Liver (tissue), 9 donors: ENCODE measurements around the gene MXD4. TPM values are rescaled to one million over a fixed set of nuclear protein-coding genes. Genes with fewer than 3 reads are reported as not detected.

Experiments used
- DNase-seq: peaks from one replicate; pipeline ENCODE4 v3.0.0-alpha.2; 2017; ENCODE audit warnings: low spot score
- H3K27ac ChIP-seq, 2 donors: one replicate each; pipeline ENCODE4 v1.7.0; 2013; ENCODE audit warnings: inconsistent platforms in 2 of 2, low read length in 2 of 2, control low read depth in 1 of 2, low read depth in 1 of 2, mild to moderate bottlenecking in 1 of 2
- H3K27me3 ChIP-seq, 4 donors: one replicate each; pipeline versions ENCODE4 v1.6.1 to v1.7.0; 2013; ENCODE audit warnings: low read length in 3 of 4, inconsistent platforms in 1 of 4, mild to moderate bottlenecking in 1 of 4, moderate library complexity in 1 of 4; ENCODE audit not compliant: control insufficient read depth in 4 of 4, insufficient read depth in 4 of 4
- H3K36me3 ChIP-seq, 4 donors: one replicate each; pipeline versions ENCODE4 v1.6.1 to v1.7.0; 2013; ENCODE audit warnings: low read length in 3 of 4, mild to moderate bottlenecking in 3 of 4, low read depth in 1 of 4, moderate library complexity in 1 of 4; ENCODE audit not compliant: control insufficient read depth in 4 of 4, insufficient read depth in 3 of 4
- H3K4me1 ChIP-seq, 4 donors: one replicate each; pipeline versions ENCODE4 v1.6.1 to v1.7.0; 2013; ENCODE audit warnings: low read length in 3 of 4, mild to moderate bottlenecking in 3 of 4, moderate library complexity in 1 of 4; ENCODE audit not compliant: control insufficient read depth in 4 of 4, insufficient read depth in 4 of 4
- H3K4me3 ChIP-seq, 3 donors: one replicate each; pipeline versions ENCODE4 v1.6.1 to v1.7.0; 2013; ENCODE audit warnings: low read length in 3 of 3, control low read depth in 1 of 3, low read depth in 1 of 3, mild to moderate bottlenecking in 1 of 3
- H3K9ac ChIP-seq, 2 donors: one replicate each; pipeline ENCODE4 v1.7.0; 2013; ENCODE audit warnings: low read length in 2 of 2, mild to moderate bottlenecking in 2 of 2, moderate library complexity in 2 of 2, control low read depth in 1 of 2, low read depth in 1 of 2
- H3K9me3 ChIP-seq, 4 donors: one replicate each; pipeline versions ENCODE4 v1.6.1 to v1.7.0; 2013; ENCODE audit warnings: low read length in 3 of 4; ENCODE audit not compliant: control insufficient read depth in 4 of 4
- CTCF ChIP-seq: fragments of 150-350 bp; IDR thresholded peaks from 2 replicates; pipeline ENCODE4 v1.5.1; 2017; ENCODE audit warnings: improper control_type of control experiment, low read depth, low read length; ENCODE audit not compliant: missing input control
- EGR1 ChIP-seq, 2 donors: IDR thresholded peaks; 2 replicates each; pipeline ENCODE4 v1.6.1; 2016 to 2018; ENCODE audit warnings: antibody characterized with exemption in 2 of 2, low read depth in 2 of 2
- FOXA1 ChIP-seq: IDR thresholded peaks from 2 replicates; pipeline ENCODE4 v1.6.1; 2016; ENCODE audit warnings: antibody characterized with exemption
- FOXA2 ChIP-seq: IDR thresholded peaks from 2 replicates; pipeline ENCODE4 v1.6.1; 2016; ENCODE audit warnings: antibody characterized with exemption
- GABPA ChIP-seq, 2 donors: IDR thresholded peaks in 1 of 2; conservative IDR thresholded peaks in 1 of 2; 2 replicates each; pipeline ENCODE4 v1.6.1; 2016; ENCODE audit warnings: antibody characterized with exemption in 2 of 2, mild to moderate bottlenecking in 1 of 2, moderate library complexity in 1 of 2
- HNF4A ChIP-seq, 2 donors: conservative IDR thresholded peaks; 2 replicates each; pipeline ENCODE4 v1.6.1; 2016; ENCODE audit warnings: antibody characterized with exemption in 2 of 2, mild to moderate bottlenecking in 2 of 2
- HNF4G ChIP-seq: IDR thresholded peaks from 2 replicates; pipeline ENCODE4 v1.6.1; 2016; ENCODE audit warnings: antibody characterized with exemption
- JUND ChIP-seq, 2 donors: IDR thresholded peaks; 2 replicates each; pipeline ENCODE4 v1.6.1; 2016; ENCODE audit warnings: antibody characterized with exemption in 2 of 2
- MAX ChIP-seq: IDR thresholded peaks from 2 replicates; pipeline ENCODE4 v1.6.1; 2016; ENCODE audit warnings: antibody characterized with exemption
- NR2F2 ChIP-seq: IDR thresholded peaks from 2 replicates; pipeline ENCODE4 v1.6.1; 2016; ENCODE audit warnings: antibody characterized with exemption
- RAD21 ChIP-seq, 2 donors: IDR thresholded peaks; 2 replicates each; pipeline ENCODE4 v1.6.1; 2016; ENCODE audit warnings: antibody characterized with exemption in 2 of 2, mild to moderate bottlenecking in 2 of 2
- RXRA ChIP-seq, 2 donors: IDR thresholded peaks; 2 replicates each; pipeline ENCODE4 v1.6.1; 2017 to 2018; ENCODE audit warnings: antibody characterized with exemption in 2 of 2, mild to moderate bottlenecking in 1 of 2
- SP1 ChIP-seq: IDR thresholded peaks from 2 replicates; pipeline ENCODE4 v1.6.1; 2018; ENCODE audit warnings: antibody characterized with exemption, mild to moderate bottlenecking
- TAF1 ChIP-seq: conservative IDR thresholded peaks from 2 replicates; pipeline ENCODE4 v1.6.1; 2016; ENCODE audit warnings: antibody characterized with exemption, mild to moderate bottlenecking
- WGBS: extraction: QIAGEN DNeasy Blood & Tissue Kit; methylation state at CpG from one replicate; pipeline ENCODE4 v1.1.7; 2013; 5-methylcytosine and 5-hydroxymethylcytosine counted together
- polyA plus RNA-seq, 2 donors: library from polyadenylated mRNA; stranded (reverse) in 1 of 2; unstranded in 1 of 2; fragments of 200-250 nt in 1 of 2; fragments of >200 nt in 1 of 2; fragmentation: Nextera tagmentation in 1 of 2; extraction: Ambion mirVana in 1 of 2; gene quantifications; one replicate each; pipeline versions ENCODE4 v1.2.1 to v1.2.3, GENCODE V29; 2013 to 2015
- total RNA-seq, 2 donors: library from RNA; depleted of rRNA; stranded (reverse); fragments of >200 nt; gene quantifications; one replicate each; pipeline ENCODE4 v1.2.3, GENCODE V29; 2014
- TF ChIP-seq, protein P1 (sequence below): IDR thresholded peaks from 2 replicates; pipeline ENCODE4 v1.6.1; 2016; ENCODE audit warnings: antibody characterized with exemption
- TF ChIP-seq, protein P2 (sequence below): IDR thresholded peaks from 2 replicates; pipeline ENCODE4 v1.6.1; 2016; ENCODE audit warnings: antibody characterized with exemption
- TF ChIP-seq, protein P3 (sequence below): IDR thresholded peaks from 2 replicates; pipeline ENCODE4 v1.6.1; 2016; ENCODE audit warnings: antibody characterized with exemption, mild to moderate bottlenecking
- donor health status: healthy.
- donor health status: healthy.
- donor health status: healthy.
- donor health status: healthy.
- donor health status: healthy.

MXD4 gene
- total and polyA plus RNA-seq, 4 donors: 6.5 to 19.6 (median 15.9) TPM

- no peak overlapping the region for H3K9ac ChIP-seq
- no peaks in the 10 kb centered on the region for H3K9me3 ChIP-seq
- no peaks in the 10 kb centered on the region for H3K4me1 ChIP-seq
- H3K4me3 ChIP-seq: no peak overlapping the region
- no peak overlapping the region for H3K27ac ChIP-seq
- no peaks in the 10 kb centered on the region for H3K36me3 ChIP-seq
- DNase-seq: no peak
- H3K27me3 ChIP-seq: no peaks in the 10 kb centered on the region
- WGBS: 91% methylated on average over 19 of the region's 19 CpGs
- TF ChIP-seq CTCF: no peak
- no peak for TF ChIP-seq HNF4A (conservative IDR thresholded peaks at IDR 0.05)
- TF ChIP-seq FOXA2: no peak
- TF ChIP-seq, protein P1, sequence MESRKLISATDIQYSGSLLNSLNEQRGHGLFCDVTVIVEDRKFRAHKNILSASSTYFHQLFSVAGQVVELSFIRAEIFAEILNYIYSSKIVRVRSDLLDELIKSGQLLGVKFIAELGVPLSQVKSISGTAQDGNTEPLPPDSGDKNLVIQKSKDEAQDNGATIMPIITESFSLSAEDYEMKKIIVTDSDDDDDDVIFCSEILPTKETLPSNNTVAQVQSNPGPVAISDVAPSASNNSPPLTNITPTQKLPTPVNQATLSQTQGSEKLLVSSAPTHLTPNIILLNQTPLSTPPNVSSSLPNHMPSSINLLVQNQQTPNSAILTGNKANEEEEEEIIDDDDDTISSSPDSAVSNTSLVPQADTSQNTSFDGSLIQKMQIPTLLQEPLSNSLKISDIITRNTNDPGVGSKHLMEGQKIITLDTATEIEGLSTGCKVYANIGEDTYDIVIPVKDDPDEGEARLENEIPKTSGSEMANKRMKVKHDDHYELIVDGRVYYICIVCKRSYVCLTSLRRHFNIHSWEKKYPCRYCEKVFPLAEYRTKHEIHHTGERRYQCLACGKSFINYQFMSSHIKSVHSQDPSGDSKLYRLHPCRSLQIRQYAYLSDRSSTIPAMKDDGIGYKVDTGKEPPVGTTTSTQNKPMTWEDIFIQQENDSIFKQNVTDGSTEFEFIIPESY: no peak
- TF ChIP-seq TAF1: no peak
- TF ChIP-seq HNF4G: no peak
- no peak for TF ChIP-seq SP1
- no peak for TF ChIP-seq JUND (IDR thresholded peaks at IDR 0.05)
- TF ChIP-seq NR2F2: no peak
- no peak for TF ChIP-seq EGR1 (IDR thresholded peaks at IDR 0.05; ENCODE audit: low read depth in 2 of 2)
- no peak for TF ChIP-seq MAX
- no peak for TF ChIP-seq RAD21 (IDR thresholded peaks at IDR 0.05)
Measured at GRCh38 chr4:2286904-2287593, 25.1 kb upstream of the MXD4 start.

DNA sequence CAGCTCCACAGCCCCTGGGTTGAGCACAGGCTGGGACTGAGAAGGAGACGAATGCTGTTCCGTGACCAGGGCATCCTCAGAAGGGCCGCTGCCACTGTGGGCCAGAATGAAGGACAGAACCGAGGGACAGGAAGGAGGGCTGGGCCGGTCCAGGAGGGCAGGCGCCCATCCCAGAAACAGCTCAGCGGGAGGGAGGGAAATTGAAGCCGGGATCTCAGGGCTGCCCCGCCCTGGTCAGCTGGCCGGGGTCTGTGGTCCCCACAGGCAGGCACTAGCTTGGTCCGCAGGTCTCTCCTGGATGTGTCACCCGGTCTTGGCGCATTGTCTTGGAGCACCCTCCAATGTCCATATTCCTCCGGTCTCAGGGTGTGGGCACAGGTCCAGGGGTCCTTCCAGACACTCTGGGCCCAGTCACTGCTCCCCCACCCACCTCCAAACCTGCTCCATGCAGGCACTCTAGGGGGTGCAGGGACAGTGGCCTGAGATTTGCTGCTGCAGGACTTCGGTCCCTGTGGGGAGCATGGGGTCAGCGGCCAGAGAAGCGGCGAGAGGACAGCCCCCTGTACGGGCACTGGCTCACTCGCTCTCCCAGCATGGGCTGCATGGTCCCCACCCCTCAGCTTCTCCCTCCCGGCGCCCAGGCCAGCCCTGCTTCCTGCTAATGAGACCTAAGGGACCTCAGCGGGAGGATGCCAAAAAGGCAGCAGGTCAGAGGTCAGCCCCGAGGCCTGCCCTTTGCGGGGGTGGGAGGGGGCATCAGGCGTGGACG is 23.9 kb upstream of the MXD4 start:
- Histone ChIP-seq H3K9me3 (no peaks in the 10 kb centered on the region), H3K27me3 (no peaks in the 10 kb centered on the region), H3K27ac (no peak overlapping the region), H3K36me3 (no peaks in the 10 kb centered on the region), H3K9ac (no peak overlapping the region), H3K4me1 (no peaks in the 10 kb centered on the region), H3K4me3 (no peak overlapping the region)
- TF ChIP-seq JUND (IDR thresholded peaks at IDR 0.05) (no peak), NR2F2 (no peak), HNF4A (conservative IDR thresholded peaks at IDR 0.05) (no peak), RXRA (IDR thresholded peaks at IDR 0.05) (no peak), FOXA1 (no peak), GABPA (IDR thresholded peaks at IDR 0.05 in 1 of 2, conservative IDR thresholded peaks at IDR 0.05 in 1 of 2) (no peak), CTCF (no peak), FOXA2 (no peak), TAF1 (no peak), SP1 (no peak)
- TF ChIP-seq, protein P2, sequence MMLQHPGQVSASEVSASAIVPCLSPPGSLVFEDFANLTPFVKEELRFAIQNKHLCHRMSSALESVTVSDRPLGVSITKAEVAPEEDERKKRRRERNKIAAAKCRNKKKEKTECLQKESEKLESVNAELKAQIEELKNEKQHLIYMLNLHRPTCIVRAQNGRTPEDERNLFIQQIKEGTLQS: no peak
- TF ChIP-seq, protein P3, sequence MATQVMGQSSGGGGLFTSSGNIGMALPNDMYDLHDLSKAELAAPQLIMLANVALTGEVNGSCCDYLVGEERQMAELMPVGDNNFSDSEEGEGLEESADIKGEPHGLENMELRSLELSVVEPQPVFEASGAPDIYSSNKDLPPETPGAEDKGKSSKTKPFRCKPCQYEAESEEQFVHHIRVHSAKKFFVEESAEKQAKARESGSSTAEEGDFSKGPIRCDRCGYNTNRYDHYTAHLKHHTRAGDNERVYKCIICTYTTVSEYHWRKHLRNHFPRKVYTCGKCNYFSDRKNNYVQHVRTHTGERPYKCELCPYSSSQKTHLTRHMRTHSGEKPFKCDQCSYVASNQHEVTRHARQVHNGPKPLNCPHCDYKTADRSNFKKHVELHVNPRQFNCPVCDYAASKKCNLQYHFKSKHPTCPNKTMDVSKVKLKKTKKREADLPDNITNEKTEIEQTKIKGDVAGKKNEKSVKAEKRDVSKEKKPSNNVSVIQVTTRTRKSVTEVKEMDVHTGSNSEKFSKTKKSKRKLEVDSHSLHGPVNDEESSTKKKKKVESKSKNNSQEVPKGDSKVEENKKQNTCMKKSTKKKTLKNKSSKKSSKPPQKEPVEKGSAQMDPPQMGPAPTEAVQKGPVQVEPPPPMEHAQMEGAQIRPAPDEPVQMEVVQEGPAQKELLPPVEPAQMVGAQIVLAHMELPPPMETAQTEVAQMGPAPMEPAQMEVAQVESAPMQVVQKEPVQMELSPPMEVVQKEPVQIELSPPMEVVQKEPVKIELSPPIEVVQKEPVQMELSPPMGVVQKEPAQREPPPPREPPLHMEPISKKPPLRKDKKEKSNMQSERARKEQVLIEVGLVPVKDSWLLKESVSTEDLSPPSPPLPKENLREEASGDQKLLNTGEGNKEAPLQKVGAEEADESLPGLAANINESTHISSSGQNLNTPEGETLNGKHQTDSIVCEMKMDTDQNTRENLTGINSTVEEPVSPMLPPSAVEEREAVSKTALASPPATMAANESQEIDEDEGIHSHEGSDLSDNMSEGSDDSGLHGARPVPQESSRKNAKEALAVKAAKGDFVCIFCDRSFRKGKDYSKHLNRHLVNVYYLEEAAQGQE: no peak
- TF ChIP-seq, protein P1: no peak
- DNase-seq: no peak
- 90% methylated on average over 27 of the region's 27 CpGs for WGBS
